Stimulated activated effector memory CD8-positive, alpha-beta T cell treated with anti-CD3 and anti-CD28 coated beads, Interleukin-12 subunit alpha, Interleukin-12 subunit beta, amount 100 ng/mL, for 72 hours (primary cell): ENCODE results near the gene PCDH15.

Experiments used
- ATAC-seq: fragments of 150-1000 bp; cut with Tn5 transposase; 2 replicates; pipeline ENCODE4 v1.10.0; 2021
- DNase-seq, 2 donors: peaks; one replicate each; pipeline ENCODE4 v3.0.0; 2021 to 2022; ENCODE audit warnings: low spot score in 2 of 2
- H3K27ac Mint-ChIP-seq: one replicate; pipeline ENCODE4 v1.8.0; 2022; ENCODE audit warnings: mild to moderate bottlenecking, mixed read lengths
- H3K36me3 Mint-ChIP-seq: one replicate; pipeline ENCODE4 v1.8.0; 2022; ENCODE audit warnings: mild to moderate bottlenecking, mixed read lengths
- H3K4me1 Mint-ChIP-seq: one replicate; pipeline ENCODE4 v1.8.0; 2022; ENCODE audit warnings: mixed read lengths
- H3K4me3 Mint-ChIP-seq: one replicate; pipeline ENCODE4 v1.8.0; 2022; ENCODE audit warnings: mild to moderate bottlenecking, mixed read lengths
- H3K9me3 Mint-ChIP-seq: one replicate; pipeline ENCODE4 v1.8.0; 2022; ENCODE audit warnings: mixed read lengths

The PCDH15 gene

DNA sequence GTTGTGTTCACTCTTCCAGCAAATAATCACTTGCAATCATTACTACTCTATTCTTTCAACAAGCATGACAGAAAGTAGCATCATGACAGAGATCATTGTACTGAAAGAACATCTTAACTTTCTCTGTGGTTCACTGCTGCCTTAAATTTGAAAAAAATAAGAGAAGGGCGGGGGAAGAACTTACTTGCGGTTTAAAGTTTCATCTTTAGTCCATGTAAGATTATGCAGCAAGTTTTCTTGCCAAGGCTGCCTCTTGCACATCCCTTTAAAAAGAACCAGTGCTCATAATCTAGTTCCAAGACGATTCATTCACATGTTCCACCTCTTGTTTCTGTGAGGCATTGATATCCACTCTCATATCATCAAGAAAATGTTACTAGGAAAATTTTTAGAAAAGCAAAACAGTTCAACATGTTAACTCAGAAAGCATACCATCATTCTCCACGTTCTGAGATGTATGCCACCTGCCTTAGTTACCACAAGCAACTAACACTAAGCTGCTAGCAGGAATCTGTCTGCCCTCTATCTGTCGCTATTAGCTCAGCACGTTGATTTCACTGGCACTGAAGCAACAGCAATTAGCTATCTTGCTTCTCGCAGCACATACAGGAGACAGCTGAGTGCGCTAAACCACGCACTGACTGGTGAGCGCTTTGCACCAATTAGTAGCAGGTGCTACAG lies at the start of gene PCDH15:
TSS of gene PCDH15 (minus strand) at position 491 of the 681 bp plus-strand sequence. CDS start 136,969 bp downstream, outside the sequence.
- H3K4me3 Mint-ChIP-seq: no peak within 1 kb of the TSS
- H3K27ac Mint-ChIP-seq: no peak within 1 kb of the TSS
- ATAC-seq: no peak
- H3K36me3 Mint-ChIP-seq: no peaks in the 10 kb centered on the region
- H3K4me1 Mint-ChIP-seq: no peaks in the 10 kb centered on the region
- DNase-seq: no peak
- peaks cover 20% of the 10 kb centered on the region for H3K9me3 Mint-ChIP-seq

DNA sequence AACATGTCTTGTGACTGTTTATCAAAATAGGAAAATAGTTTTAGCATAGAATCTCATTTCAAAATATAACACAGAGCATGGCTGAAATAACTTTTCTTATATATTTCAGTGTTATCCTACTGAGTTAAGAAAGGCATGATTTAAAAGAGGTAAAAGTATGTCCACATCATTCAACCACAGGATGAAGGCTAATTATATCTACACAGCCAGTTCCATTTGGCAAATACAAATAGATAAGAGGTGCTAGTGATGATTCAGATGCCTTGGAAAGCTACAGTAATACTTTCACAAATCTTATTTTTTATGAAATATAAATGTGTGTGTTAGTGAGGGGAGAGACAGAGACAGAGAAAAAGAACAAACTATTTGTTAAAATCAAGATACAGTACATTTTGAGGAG lies 42.9 kb upstream of the PCDH15 start:
- ATAC-seq (no peak), DNase-seq (no peak)
- no peak overlapping the region for H3K27ac Mint-ChIP-seq
- H3K36me3 Mint-ChIP-seq: no peaks in the 10 kb centered on the region
- peaks cover 11% of the 10 kb centered on the region for H3K9me3 Mint-ChIP-seq
- H3K4me1 Mint-ChIP-seq: no peaks in the 10 kb centered on the region
- no peak overlapping the region for H3K4me3 Mint-ChIP-seq

DNA sequence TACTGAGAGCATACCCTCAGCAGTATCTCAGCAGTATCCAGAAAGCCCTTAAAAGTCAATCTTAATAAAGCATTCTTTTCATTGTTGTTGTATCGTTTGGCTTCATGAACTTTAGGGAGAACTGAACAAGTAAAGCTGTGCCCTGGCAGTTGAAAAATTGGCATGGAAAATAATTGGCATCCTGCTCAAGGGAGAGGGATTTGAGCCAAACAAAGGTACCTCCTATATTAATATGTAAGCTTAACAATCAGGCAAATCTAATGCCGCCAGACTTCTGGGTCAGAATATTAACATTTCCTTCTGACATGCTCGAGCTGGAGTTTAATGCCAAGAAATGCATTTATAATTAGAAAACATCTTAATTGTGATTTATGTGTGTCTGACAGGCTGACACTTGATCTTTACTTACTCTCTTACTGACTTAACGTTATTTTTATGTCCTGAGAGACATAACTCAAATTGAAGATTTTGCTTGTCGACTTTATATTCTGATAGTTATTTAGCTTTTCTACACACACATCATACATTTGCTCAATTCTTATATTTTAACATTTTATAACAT lies 42.1 kb upstream of the PCDH15 start:
- peaks cover 11% of the 10 kb centered on the region for H3K9me3 Mint-ChIP-seq
- H3K36me3 Mint-ChIP-seq: no peaks in the 10 kb centered on the region
- no peak overlapping the region for H3K27ac Mint-ChIP-seq
- ATAC-seq (no peak), DNase-seq (no peak)
- no peaks in the 10 kb centered on the region for H3K4me1 Mint-ChIP-seq
- H3K4me3 Mint-ChIP-seq: no peak overlapping the region

DNA sequence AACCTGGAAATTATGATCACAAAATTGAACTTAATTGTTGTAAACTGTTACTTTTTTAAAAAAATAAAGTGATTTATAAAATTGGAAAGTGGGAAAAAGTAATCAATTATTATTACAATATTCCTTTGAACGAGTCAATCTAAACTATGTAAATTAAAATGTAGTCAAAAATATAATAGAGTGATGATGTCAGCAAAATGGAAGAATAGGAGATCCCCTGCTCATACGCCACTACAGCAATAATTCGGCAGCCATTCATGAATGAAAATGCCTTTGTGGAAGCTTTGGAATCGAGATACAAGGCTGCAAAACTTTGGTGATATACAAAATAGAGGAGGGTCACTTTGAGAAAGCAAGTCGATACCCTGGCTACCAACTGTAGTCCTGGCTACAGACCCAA lies 36.4 kb upstream of the PCDH15 start:
- H3K4me3 Mint-ChIP-seq: no peak overlapping the region
- no peak for DNase-seq
- no peak overlapping the region for H3K27ac Mint-ChIP-seq
- no peaks in the 10 kb centered on the region for H3K4me1 Mint-ChIP-seq
- no peak for ATAC-seq
- H3K36me3 Mint-ChIP-seq: no peaks in the 10 kb centered on the region
- peaks cover 21% of the 10 kb centered on the region for H3K9me3 Mint-ChIP-seq

DNA sequence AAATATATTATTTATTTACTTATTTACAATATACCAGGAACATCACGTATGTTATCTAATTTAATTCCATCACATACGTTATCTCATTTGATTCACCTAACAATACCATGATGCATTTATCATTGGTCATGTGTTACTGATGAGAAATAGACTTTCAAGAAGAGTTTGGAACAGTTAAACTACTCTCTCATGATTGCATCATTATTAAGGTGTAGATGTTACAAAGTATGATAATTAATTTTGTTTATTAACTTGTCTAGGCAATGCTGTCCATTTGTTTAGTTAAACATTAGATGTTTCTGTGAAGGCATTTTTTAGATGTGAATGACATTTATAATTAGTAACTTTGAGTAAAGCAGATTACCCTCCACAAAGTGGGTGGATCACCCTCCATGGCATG lies 32.0 kb upstream of the PCDH15 start:
- Mint-ChIP-seq H3K27ac (no peak overlapping the region), H3K36me3 (no peaks in the 10 kb centered on the region), H3K4me1 (no peaks in the 10 kb centered on the region), H3K9me3 (peaks cover 17% of the 10 kb centered on the region), H3K4me3 (no peak overlapping the region)
- DNase-seq (no peak), ATAC-seq (no peak)

DNA sequence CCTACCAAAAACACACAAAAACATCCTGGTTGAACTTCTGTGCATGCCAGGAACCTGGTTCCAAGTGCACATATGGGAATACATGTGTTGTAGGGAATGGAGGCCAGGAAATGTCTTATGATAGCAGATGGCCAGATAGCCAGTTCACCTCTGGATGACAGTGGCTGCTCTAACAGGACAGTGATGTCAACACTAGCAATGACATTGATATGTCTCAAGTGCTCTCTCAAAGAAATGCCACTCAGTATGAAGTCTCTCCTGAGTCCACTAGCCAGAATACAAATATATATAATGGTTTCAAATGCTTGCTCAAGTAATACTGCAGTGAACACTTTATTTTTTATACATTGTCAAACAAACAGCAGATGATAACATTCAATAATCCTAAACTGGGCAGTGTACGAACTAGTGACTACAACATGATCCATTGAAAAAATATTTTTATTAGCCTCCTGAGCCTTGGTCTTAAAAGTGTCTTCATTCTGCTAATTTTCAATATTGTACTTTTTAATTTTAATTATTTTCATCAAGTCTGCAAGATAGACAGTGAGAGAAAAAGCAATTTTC lies 26.0 kb upstream of the PCDH15 start:
- peaks cover 14% of the 10 kb centered on the region for H3K9me3 Mint-ChIP-seq
- no peaks in the 10 kb centered on the region for H3K36me3 Mint-ChIP-seq
- ATAC-seq (no peak), DNase-seq (no peak)
- no peak overlapping the region for H3K27ac Mint-ChIP-seq
- H3K4me3 Mint-ChIP-seq: no peak overlapping the region
- no peaks in the 10 kb centered on the region for H3K4me1 Mint-ChIP-seq

DNA sequence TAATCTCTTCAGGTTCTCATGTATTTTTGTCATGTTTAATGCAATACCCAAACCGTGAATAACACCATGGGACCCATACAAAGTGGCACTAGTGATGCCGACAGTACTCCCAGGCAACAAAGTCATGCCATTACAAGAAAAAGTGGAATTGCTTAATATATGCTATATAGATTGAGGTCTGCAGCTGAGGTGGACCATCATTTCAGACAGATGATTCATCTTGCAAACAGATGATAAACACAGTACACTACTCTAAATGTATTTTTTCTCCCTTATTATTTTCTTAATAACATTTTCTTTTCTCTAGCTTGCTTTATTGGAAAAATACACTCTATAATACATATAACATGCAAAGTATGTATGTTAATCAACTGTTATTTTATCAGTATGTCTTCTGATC lies 14.6 kb upstream of the PCDH15 start:
- Mint-ChIP-seq H3K36me3 (no peaks in the 10 kb centered on the region), H3K4me1 (no peaks in the 10 kb centered on the region), H3K9me3 (peaks cover 18% of the 10 kb centered on the region), H3K4me3 (no peak overlapping the region), H3K27ac (no peak overlapping the region)
- DNase-seq (no peak), ATAC-seq (no peak)

DNA sequence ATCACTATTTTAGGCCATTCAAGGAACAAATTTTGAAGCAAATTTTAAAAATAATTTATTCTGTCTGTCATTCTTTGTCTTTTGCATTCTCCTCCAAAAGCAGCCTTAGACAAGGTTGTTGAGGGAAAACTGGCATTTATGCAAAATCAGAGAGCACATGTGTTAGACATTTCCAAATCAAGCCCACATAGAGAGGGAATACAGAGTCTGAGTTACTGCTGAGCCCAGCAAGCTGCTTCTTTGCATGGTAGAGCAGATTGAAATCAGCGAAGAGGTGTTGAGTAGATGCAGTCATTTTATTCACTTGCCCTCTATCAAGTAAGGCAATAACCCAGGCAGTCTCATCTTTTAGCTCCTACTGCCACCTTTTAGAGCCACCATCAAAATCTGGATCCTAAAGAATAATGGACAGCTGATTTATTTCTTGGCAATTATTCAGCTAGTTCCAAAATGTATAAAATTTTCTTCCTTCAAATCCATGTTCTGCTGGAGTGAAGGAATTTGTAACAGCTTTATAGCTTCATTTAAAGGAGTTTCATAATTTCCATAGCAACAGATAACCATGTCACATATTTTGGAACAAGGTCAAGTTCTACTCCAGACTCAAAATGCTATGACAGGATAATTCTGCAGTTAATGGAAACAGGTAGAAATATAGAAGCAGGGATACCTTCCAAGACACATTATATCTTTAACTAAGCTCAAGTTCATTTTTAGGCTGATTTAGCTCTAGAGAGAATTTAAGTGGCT lies 7.3 kb upstream of the PCDH15 start:
- Mint-ChIP-seq H3K27ac (no peak overlapping the region), H3K4me3 (no peak overlapping the region), H3K9me3 (peaks cover 6% of the 10 kb centered on the region), H3K4me1 (no peaks in the 10 kb centered on the region), H3K36me3 (no peaks in the 10 kb centered on the region)
- DNase-seq: no peak
- ATAC-seq: no peak

DNA sequence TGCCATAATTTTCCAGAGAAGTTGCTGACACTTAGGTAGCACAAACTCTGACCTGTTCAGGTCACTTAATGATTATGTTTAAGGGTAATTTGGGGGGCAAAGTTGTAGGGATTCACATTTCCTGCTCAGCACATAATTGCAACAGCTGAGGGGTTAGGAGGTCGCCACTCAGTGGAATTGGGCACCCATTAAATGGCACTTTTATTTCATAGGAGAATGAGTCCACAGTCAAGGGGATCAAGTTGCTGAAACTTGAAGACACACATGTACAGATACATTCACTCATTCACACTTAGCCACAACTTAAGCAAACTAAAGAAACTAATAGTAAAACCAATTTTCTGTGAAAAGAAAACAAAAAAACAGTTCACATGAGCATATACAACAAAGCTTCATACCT lies 1.5 kb downstream of the PCDH15 start:
- no peak overlapping the region for H3K4me3 Mint-ChIP-seq
- H3K36me3 Mint-ChIP-seq: no peaks in the 10 kb centered on the region

DNA sequence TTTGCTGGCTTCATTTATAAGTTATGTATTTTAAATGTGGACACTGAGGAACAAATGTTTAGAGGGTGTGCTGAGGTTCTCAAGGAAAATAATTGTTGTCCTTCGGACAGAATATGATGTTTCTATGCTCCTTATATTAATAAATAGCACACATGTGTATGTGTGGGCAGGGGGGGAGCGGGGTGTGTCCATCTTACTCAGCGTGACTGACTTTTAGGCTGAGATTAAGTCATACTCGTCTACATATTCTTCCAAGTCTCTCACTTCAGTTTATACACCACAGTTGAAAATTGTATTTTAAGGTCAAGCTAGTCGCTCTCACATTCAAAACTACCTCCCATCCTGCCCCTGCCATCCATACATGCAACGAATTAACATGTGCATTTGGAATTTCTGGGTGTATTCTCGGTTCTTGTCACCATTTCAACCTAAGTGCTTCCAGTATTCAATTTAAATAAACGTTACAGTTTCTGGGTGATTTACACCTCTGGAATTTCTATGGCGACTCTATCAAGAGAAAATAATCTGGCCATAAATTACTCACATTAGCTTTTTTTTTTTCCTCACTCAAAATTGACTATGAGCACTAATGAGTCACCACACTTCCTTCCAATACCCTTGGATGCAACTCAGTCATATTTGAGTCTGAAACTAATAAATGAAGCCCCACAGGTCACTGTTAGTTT lies 3.3 kb downstream of the PCDH15 start:
- H3K27ac Mint-ChIP-seq: no peak overlapping the region
- no peak overlapping the region for H3K4me3 Mint-ChIP-seq
- no peak for ATAC-seq
- no peak for DNase-seq
- H3K9me3 Mint-ChIP-seq: peaks cover 17% of the 10 kb centered on the region
- no peaks in the 10 kb centered on the region for H3K36me3 Mint-ChIP-seq
- H3K4me1 Mint-ChIP-seq: no peaks in the 10 kb centered on the region

More for the DNA sequence above, 1.5 kb downstream of the PCDH15 start:
- Mint-ChIP-seq H3K27ac (no peak overlapping the region), H3K9me3 (peaks cover 23% of the 10 kb centered on the region), H3K4me1 (no peaks in the 10 kb centered on the region)
- ATAC-seq (no peak), DNase-seq (no peak)

DNA sequence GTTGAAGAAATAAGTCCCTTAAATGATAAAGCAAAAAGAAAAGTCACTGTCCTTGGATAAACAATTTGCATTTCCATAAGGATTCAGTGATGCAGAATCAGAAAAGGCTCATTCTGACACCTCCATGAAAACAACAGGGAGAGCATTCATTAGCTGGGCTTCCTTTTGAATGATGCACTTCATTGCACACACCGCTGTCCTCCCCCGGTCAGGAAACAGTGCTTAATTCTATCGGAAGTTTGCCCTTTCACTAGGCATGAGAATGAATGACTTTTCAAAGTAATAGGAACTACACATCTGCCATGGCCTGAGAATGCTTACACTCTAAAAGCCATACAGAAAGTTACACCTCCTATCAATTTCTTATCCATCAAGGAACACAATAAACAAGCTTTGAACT lies 4.2 kb downstream of the PCDH15 start:
- H3K36me3 Mint-ChIP-seq: no peaks in the 10 kb centered on the region
- no peak for ATAC-seq

DNA sequence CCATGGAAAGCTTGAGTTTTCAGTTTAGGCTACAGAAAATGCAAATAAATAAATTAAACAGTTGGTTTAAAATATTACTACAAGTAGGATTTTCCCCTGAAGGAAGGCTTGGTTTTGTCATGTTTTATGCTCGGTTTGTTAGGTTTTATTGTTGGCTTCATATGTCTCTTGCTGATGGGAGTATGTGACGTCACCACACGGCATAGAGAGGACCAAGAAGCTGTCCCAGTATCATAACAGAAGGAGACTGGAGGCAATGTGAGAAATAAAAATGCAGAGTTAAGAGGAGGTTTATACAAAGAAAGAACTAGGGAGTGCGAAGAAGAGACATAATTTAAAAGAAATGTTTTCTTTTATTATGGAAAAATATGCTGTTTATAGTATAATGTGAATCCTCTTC lies 24.4 kb downstream of the PCDH15 start:
- peaks cover 13% of the 10 kb centered on the region for H3K9me3 Mint-ChIP-seq
- no peaks in the 10 kb centered on the region for H3K4me1 Mint-ChIP-seq
- H3K4me3 Mint-ChIP-seq: no peak overlapping the region
- DNase-seq: no peak
- H3K27ac Mint-ChIP-seq: no peak overlapping the region
- H3K36me3 Mint-ChIP-seq: no peaks in the 10 kb centered on the region
- no peak for ATAC-seq

More for the DNA sequence above, 4.2 kb downstream of the PCDH15 start:
- DNase-seq: no peak
- Mint-ChIP-seq H3K9me3 (peaks cover 16% of the 10 kb centered on the region), H3K27ac (no peak overlapping the region), H3K4me3 (no peak overlapping the region), H3K4me1 (no peaks in the 10 kb centered on the region)

DNA sequence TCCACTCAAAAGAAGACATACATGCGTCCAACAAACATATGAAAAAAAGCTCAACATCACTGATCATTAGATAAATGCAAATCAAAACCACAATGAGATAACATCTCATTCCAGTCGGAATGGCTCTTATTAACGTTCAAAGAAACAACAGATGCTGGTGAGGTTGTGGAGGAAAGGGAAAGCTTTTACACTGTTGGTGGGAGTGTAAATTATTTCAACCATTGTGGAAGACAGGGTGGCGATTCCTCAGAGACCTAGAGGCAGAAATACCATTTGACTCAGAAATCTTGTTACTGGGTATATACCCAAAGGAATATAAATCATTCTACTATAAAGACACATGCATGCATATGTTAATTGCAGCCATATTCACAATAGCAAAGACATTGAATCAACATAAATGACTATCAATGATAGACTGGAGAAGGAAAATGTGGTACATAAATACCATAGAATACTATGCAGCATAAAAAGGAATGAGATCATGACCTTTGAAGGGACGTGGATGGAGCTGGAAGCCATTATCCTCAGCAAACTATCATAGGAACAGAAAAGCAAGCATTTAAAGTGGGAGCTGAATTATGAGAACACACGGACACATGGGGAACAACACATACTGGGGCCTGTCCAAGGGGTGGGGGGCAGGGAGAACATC lies 28.4 kb downstream of the PCDH15 start:
- Mint-ChIP-seq H3K27ac (no peak overlapping the region), H3K36me3 (no peaks in the 10 kb centered on the region), H3K4me1 (no peaks in the 10 kb centered on the region), H3K4me3 (no peak overlapping the region), H3K9me3 (peaks cover 14% of the 10 kb centered on the region)
- ATAC-seq: no peak
- no peak for DNase-seq

DNA sequence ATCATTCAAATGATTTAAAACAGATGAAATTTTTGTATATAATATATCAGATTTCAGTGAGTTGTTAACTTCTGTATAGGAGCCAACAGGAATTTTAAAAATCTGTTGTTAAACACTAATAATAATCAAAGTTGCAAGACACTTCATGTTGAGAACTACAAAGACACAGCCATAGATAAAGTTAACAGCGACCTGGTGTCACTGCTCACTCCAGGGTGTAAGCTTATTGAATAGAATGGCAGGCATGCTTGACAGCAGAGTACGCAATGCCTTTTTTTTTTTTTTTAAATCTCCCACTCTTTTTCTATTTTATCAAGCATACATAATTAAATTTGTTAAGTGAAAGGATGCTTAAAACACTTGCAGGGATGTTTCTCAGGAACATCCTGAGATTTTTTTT lies 32.0 kb downstream of the PCDH15 start:
- H3K4me3 Mint-ChIP-seq: no peak overlapping the region
- no peaks in the 10 kb centered on the region for H3K4me1 Mint-ChIP-seq
- ATAC-seq: no peak
- DNase-seq: no peak
- H3K36me3 Mint-ChIP-seq: no peaks in the 10 kb centered on the region
- H3K27ac Mint-ChIP-seq: no peak overlapping the region
- peaks cover 8% of the 10 kb centered on the region for H3K9me3 Mint-ChIP-seq

DNA sequence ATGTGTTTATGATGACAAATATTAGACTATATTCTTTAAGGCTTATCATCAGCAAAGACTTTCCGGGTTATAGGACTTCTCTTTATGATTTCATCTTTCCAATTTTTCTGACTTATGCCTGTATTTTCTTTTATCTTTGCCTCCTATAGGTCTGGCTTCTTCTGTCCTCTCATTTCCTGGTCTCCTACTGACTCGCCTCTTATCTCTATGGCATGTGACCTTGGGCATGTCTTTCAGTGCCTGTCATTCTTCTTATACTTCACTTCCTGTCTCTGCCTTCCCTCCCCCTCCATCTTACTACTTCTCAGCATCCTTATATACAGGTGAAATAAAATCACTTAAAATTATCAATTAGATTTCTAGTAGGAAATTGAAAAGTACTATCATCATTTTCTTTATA lies 42.2 kb downstream of the PCDH15 start:
- DNase-seq: no peak
- H3K9me3 Mint-ChIP-seq: peaks cover 14% of the 10 kb centered on the region
- ATAC-seq: no peak
- no peaks in the 10 kb centered on the region for H3K4me1 Mint-ChIP-seq
- H3K27ac Mint-ChIP-seq: no peak overlapping the region
- no peak overlapping the region for H3K4me3 Mint-ChIP-seq
- H3K36me3 Mint-ChIP-seq: no peaks in the 10 kb centered on the region
